ENCODE results near the gene ST6GAL1.

ST6GAL1 gene

DNA sequence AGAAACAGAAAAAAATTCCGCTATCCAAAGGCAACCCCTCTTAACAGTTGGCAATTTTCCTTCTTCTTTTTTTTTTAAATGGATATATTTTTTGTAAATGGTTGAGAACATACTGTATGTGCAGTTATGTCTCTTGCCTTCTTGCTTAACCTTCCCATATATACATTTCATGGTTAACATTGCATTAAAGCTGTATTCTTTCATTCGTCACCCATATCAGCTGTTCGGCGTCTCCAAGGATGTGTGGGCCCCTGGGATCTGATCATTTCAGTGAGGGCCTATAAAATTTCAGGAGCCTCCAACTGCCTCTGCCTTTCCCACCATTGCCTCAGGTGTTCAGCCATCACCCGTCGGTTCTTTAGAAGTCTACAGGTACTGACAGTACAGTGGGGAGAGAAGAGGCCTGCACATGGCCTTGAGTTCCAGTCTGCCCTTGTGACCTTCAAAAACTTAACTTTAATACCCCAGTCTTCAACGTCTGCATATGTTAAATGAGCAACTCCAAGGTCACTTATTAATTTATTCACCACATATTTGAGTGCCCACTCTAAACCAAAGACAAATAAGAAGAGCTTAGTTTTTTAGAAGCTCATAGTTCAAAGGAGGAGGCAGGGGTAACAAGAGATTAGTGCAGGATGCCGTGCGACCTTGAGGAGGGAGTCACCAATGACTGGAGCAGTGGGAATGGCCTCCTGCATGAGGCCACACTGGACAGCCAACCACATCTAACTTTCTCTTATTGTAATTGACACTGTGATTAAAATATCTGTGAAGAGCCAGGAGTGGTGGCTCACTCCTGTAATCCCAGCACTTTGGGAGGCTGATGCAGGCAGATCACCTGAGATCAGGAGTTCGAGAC is 6.9 kb downstream of the ST6GAL1 start:
- H3K27ac ChIP-seq, result no peak overlapping the region
- no peak overlapping the region for H3K4me2 ChIP-seq
- no peaks in the 10 kb centered on the region for H3K79me2 ChIP-seq (ENCODE audit: insufficient read depth, low read depth)
- no peak overlapping the region for H3K4me3 ChIP-seq (IDR thresholded peaks at IDR 0.05; ENCODE audit: insufficient read depth, low read depth, low read length)
- no peaks in the 10 kb centered on the region for H3K36me3 ChIP-seq (ENCODE audit: insufficient read depth)
- peaks cover 7% of the 10 kb centered on the region for H3K4me1 ChIP-seq (ENCODE audit: low read depth, poor library complexity, severe bottlenecking)
- no peak overlapping the region for H2AFZ ChIP-seq (ENCODE audit: low read depth)
- H3K27me3 ChIP-seq (ENCODE audit: insufficient read depth, low read depth), result no peaks in the 10 kb centered on the region
- TF ChIP-seq, protein P1, sequence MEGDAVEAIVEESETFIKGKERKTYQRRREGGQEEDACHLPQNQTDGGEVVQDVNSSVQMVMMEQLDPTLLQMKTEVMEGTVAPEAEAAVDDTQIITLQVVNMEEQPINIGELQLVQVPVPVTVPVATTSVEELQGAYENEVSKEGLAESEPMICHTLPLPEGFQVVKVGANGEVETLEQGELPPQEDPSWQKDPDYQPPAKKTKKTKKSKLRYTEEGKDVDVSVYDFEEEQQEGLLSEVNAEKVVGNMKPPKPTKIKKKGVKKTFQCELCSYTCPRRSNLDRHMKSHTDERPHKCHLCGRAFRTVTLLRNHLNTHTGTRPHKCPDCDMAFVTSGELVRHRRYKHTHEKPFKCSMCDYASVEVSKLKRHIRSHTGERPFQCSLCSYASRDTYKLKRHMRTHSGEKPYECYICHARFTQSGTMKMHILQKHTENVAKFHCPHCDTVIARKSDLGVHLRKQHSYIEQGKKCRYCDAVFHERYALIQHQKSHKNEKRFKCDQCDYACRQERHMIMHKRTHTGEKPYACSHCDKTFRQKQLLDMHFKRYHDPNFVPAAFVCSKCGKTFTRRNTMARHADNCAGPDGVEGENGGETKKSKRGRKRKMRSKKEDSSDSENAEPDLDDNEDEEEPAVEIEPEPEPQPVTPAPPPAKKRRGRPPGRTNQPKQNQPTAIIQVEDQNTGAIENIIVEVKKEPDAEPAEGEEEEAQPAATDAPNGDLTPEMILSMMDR (conservative IDR thresholded peaks at IDR 0.05; ENCODE audit: low read depth, low read length), result no peak
- no peak overlapping the region for H3K9ac ChIP-seq
- no peaks in the 10 kb centered on the region for H4K20me1 ChIP-seq (ENCODE audit: insufficient read depth)

DNA sequence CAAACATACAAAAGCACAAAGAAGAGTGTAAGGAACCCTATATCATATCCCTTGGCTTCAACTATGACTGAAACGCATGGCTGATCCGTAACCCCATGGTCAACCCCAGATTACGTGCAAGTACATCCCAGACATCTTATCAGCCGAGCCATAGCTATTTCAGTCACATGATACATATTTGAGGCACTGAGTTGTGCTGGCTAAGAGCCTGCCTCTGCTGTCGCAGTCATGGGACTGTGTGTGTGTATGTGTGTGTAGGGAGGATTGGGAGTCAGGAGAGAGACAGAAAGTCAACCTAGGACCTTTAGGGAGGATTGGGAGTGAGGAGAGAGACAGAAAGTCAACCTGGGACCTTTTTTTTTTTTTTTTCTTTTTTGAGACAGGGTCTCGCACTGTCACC is 8.4 kb downstream of the ST6GAL1 start:
- Histone ChIP-seq H3K4me1 (ENCODE audit: low read depth, poor library complexity, severe bottlenecking) (no peaks in the 10 kb centered on the region), H3K27ac (no peak overlapping the region), H3K4me3 (IDR thresholded peaks at IDR 0.05; ENCODE audit: insufficient read depth, low read depth, low read length) (no peak overlapping the region), H3K9ac (no peak overlapping the region), H3K79me2 (ENCODE audit: insufficient read depth, low read depth) (no peaks in the 10 kb centered on the region), H3K36me3 (ENCODE audit: insufficient read depth) (no peaks in the 10 kb centered on the region), H2AFZ (ENCODE audit: low read depth) (no peak overlapping the region), H4K20me1 (ENCODE audit: insufficient read depth) (no peaks in the 10 kb centered on the region), H3K27me3 (ENCODE audit: insufficient read depth, low read depth) (no peaks in the 10 kb centered on the region), H3K4me2 (no peak overlapping the region)
- TF ChIP-seq, protein P1 (conservative IDR thresholded peaks at IDR 0.05; ENCODE audit: low read depth, low read length), result no peak

- Histone ChIP-seq H3K27me3 (ENCODE audit: insufficient read depth, low read depth) (no peaks in the 10 kb centered on the region), H3K9ac (no peak overlapping the region), H3K36me3 (ENCODE audit: insufficient read depth) (no peaks in the 10 kb centered on the region), H3K27ac (no peak overlapping the region), H3K4me2 (no peak overlapping the region), H2AFZ (ENCODE audit: low read depth) (no peak overlapping the region), H3K79me2 (ENCODE audit: insufficient read depth, low read depth) (no peaks in the 10 kb centered on the region), H4K20me1 (ENCODE audit: insufficient read depth) (no peaks in the 10 kb centered on the region), H3K4me3 (IDR thresholded peaks at IDR 0.05; ENCODE audit: insufficient read depth, low read depth, low read length) (no peak overlapping the region), H3K4me1 (ENCODE audit: low read depth, poor library complexity, severe bottlenecking) (no peaks in the 10 kb centered on the region)
- TF ChIP-seq, protein P1 (conservative IDR thresholded peaks at IDR 0.05; ENCODE audit: low read depth, low read length), result no peak
Observed at GRCh38 chr3:186939536-186939935, 9.2 kb downstream of the ST6GAL1 start.

DNA sequence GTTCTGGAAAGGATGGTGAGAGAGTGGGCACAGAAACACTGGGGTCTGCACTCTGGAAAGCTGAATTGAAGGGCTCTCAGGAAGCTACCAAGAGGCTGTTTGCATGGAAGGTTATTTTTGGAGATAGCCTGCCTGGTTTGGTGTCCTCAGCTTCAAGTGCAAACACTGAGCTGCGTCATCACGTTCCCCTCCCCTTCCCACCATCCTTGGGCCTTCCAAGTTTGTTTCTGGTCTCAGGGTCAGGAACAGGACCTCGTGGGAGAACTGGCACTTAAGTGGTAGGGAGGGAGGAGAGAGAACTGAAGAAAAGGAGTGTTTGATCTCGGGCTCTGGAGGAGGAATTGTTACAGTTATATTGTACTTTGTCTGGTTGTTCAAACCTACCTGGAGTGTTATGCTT is 10.6 kb downstream of the ST6GAL1 start:
- Histone ChIP-seq H3K4me1 (ENCODE audit: low read depth, poor library complexity, severe bottlenecking) (no peaks in the 10 kb centered on the region), H2AFZ (ENCODE audit: low read depth) (no peak overlapping the region), H3K36me3 (ENCODE audit: insufficient read depth) (no peaks in the 10 kb centered on the region), H3K27me3 (ENCODE audit: insufficient read depth, low read depth) (no peaks in the 10 kb centered on the region), H3K4me2 (no peak overlapping the region), H4K20me1 (ENCODE audit: insufficient read depth) (no peaks in the 10 kb centered on the region), H3K79me2 (ENCODE audit: insufficient read depth, low read depth) (no peaks in the 10 kb centered on the region), H3K27ac (no peak overlapping the region), H3K4me3 (IDR thresholded peaks at IDR 0.05; ENCODE audit: insufficient read depth, low read depth, low read length) (no peak overlapping the region), H3K9ac (no peak overlapping the region)
- TF ChIP-seq, protein P1 (conservative IDR thresholded peaks at IDR 0.05; ENCODE audit: low read depth, low read length), result no peak

All from KMS-11 (cell line).